CD4-positive, alpha-beta T cell (primary cell): ENCODE data around the gene KYNU. TPM values are rescaled to one million over a fixed set of nuclear protein-coding genes. Genes with fewer than 3 reads are reported as not detected.
A peak's percentile ranks its signal among the peaks of the same experiment; 100 is the strongest.
"Not testable (repeated sequence)": the region's sequence is repeated elsewhere in the genome, so short reads cannot be mapped to it uniquely, and the experiment has no call there.

ENCODE experiments used
- ATAC-seq: fragments of 200-7000 bp; cut with Tn5 transposase; one replicate; pipeline ENCODE4 v1.10.0; 2022; ENCODE audit warnings: mild to moderate bottlenecking; ENCODE audit not compliant: poor library complexity
- CTCF ChIA-PET: fragments of 350-600 bp; sonication (Branson Sonifier 250); formaldehyde crosslinking; loops from one replicate; lab custom pipeline; 2021; ENCODE audit warnings: antibody characterized with exemption, inconsistent platforms; lab: Charles Lee
- POLR2A ChIA-PET: fragments of 350-600 bp; sonication (Branson Sonifier 250); formaldehyde crosslinking; loops from one replicate; lab custom pipeline; 2021; ENCODE audit warnings: antibody characterized with exemption, inconsistent platforms; lab: Charles Lee
- DNase-seq, 14 experiments: peaks; one replicate each; pipeline ENCODE4 v3.0.0-alpha.2; 2013 to 2020; ENCODE audit warnings: mixed read lengths in 2 of 14
- H3K27ac ChIP-seq, 2 donors: one replicate each; pipeline versions ENCODE4 v1.5.1 to v1.7.0; 2013; ENCODE audit warnings: low read length in 2 of 2, low read depth in 1 of 2, mild to moderate bottlenecking in 1 of 2
- H3K27me3 ChIP-seq, 2 experiments: 1 replicate in 1 of 2; 2 replicates in 1 of 2; pipeline versions ENCODE4 v1.6.1 to v1.7.0; 2013; ENCODE audit warnings: low read length in 2 of 2, control low read depth in 1 of 2, mild to moderate bottlenecking in 1 of 2, moderate library complexity in 1 of 2; ENCODE audit not compliant: insufficient read depth in 2 of 2, control insufficient read depth in 1 of 2
- H3K36me3 ChIP-seq: one replicate; pipeline ENCODE4 v1.6.1; 2013; ENCODE audit warnings: low read length, control low read depth; ENCODE audit not compliant: insufficient read depth
- H3K4me1 ChIP-seq: one replicate; pipeline ENCODE4 v1.6.1; 2013; ENCODE audit warnings: low read length, control low read depth; ENCODE audit not compliant: insufficient read depth
- H3K4me3 ChIP-seq: one replicate; pipeline ENCODE4 v1.5.1; 2013; ENCODE audit warnings: mild to moderate bottlenecking, low read length, moderate library complexity
- H3K9me3 ChIP-seq, 2 experiments: 1 replicate in 1 of 2; 2 replicates in 1 of 2; pipeline versions ENCODE4 v1.6.1 to v1.7.0; 2013; ENCODE audit warnings: low read length in 2 of 2, mild to moderate bottlenecking in 2 of 2, control low read depth in 1 of 2, moderate library complexity in 1 of 2; ENCODE audit not compliant: control insufficient read depth in 1 of 2, insufficient read depth in 1 of 2
- H3K27ac Mint-ChIP-seq: one replicate; pipeline ENCODE4 v1.8.0; 2020; ENCODE audit warnings: mixed read lengths
- H3K27me3 Mint-ChIP-seq: one replicate; pipeline ENCODE4 v1.8.0; 2021; ENCODE audit warnings: mixed read lengths
- H3K36me3 Mint-ChIP-seq: one replicate; pipeline ENCODE4 v1.8.0; 2021; ENCODE audit warnings: low read depth, mixed read lengths
- H3K4me1 Mint-ChIP-seq: one replicate; pipeline ENCODE4 v1.8.0; 2021; ENCODE audit warnings: low read depth, mixed read lengths
- H3K4me3 Mint-ChIP-seq: one replicate; pipeline ENCODE4 v1.8.0; 2020; ENCODE audit warnings: mild to moderate bottlenecking, mixed read lengths
- H3K9me3 Mint-ChIP-seq: one replicate; pipeline ENCODE4 v1.8.0; 2020; ENCODE audit warnings: mixed read lengths
- intact Hi-C, 2 experiments: fragments of 100-400 bp; cut with DNase I in 1 of 2; cut with micrococcal nuclease in 1 of 2; formaldehyde crosslinking; loops; one replicate each; pipeline versions ENCODE4 v1.15.1 to v1.9.0; 2023 to 2025; cut with DNase I, micrococcal nuclease
- total RNA-seq, 174 experiments: library from RNA in 2 of 174; stranded (reverse) in 2 of 174; gene quantifications; one replicate each; pipeline ENCODE4 v1.2.3 and lab custom pipeline; 2021 to 2026
- TF ChIP-seq, protein P1 (sequence below): fragments of 200-600 bp; IDR thresholded peaks from one replicate; pipeline ENCODE4 v1.8.0; 2022; ENCODE audit warnings: antibody characterized with exemption, mild to moderate bottlenecking

KYNU gene
- total RNA-seq, 2 experiments from 2014 or later: 0.38 to 0.50 TPM

GRCh38 chr2:142862847-142863246 lies 14.6 kb upstream of the KYNU start:
- ATAC-seq (no peak), DNase-seq (no peak)
- no peaks in the 10 kb centered on the region for H3K36me3 Mint-ChIP-seq
- CTCF ChIA-PET: no interaction called here
- H3K4me1 Mint-ChIP-seq: no peaks in the 10 kb centered on the region
- H3K27ac ChIP-seq: no peak overlapping the region
- no peaks in the 10 kb centered on the region for H3K27me3 Mint-ChIP-seq
- intact Hi-C loops: no loop called here
- no peaks in the 10 kb centered on the region for H3K9me3 ChIP-seq
- H3K27me3 ChIP-seq: no peaks in the 10 kb centered on the region
- H3K4me3 Mint-ChIP-seq: no peak overlapping the region
- no peaks in the 10 kb centered on the region for H3K9me3 Mint-ChIP-seq
- H3K36me3 ChIP-seq: no peaks in the 10 kb centered on the region
- TF ChIP-seq, protein P1, sequence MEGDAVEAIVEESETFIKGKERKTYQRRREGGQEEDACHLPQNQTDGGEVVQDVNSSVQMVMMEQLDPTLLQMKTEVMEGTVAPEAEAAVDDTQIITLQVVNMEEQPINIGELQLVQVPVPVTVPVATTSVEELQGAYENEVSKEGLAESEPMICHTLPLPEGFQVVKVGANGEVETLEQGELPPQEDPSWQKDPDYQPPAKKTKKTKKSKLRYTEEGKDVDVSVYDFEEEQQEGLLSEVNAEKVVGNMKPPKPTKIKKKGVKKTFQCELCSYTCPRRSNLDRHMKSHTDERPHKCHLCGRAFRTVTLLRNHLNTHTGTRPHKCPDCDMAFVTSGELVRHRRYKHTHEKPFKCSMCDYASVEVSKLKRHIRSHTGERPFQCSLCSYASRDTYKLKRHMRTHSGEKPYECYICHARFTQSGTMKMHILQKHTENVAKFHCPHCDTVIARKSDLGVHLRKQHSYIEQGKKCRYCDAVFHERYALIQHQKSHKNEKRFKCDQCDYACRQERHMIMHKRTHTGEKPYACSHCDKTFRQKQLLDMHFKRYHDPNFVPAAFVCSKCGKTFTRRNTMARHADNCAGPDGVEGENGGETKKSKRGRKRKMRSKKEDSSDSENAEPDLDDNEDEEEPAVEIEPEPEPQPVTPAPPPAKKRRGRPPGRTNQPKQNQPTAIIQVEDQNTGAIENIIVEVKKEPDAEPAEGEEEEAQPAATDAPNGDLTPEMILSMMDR: no peak
- H3K4me1 ChIP-seq: no peaks in the 10 kb centered on the region
- POLR2A ChIA-PET: no interaction called here
- H3K4me3 ChIP-seq: no peak overlapping the region
- no peak overlapping the region for H3K27ac Mint-ChIP-seq

GRCh38 chr2:142863485-142863961 lies 13.9 kb upstream of the KYNU start:
- Histone ChIP-seq H3K36me3 (no peaks in the 10 kb centered on the region), H3K27ac (no peak overlapping the region), H3K27me3 (peaks cover 0 to 2% of the 10 kb centered on the region in 2 experiments), H3K9me3 (no peaks in the 10 kb centered on the region), H3K4me1 (no peaks in the 10 kb centered on the region), H3K4me3 (no peak overlapping the region)
- POLR2A ChIA-PET: no interaction called here
- no peak overlapping the region for H3K4me3 Mint-ChIP-seq
- no peaks in the 10 kb centered on the region for H3K27me3 Mint-ChIP-seq
- TF ChIP-seq, protein P1: no peak
- no peaks in the 10 kb centered on the region for H3K4me1 Mint-ChIP-seq
- intact Hi-C loops: no loop called here
- H3K36me3 Mint-ChIP-seq: no peaks in the 10 kb centered on the region
- no peaks in the 10 kb centered on the region for H3K9me3 Mint-ChIP-seq
- no peak for ATAC-seq
- no peak overlapping the region for H3K27ac Mint-ChIP-seq
- CTCF ChIA-PET: no interaction called here
- DNase-seq: no peak

DNA sequence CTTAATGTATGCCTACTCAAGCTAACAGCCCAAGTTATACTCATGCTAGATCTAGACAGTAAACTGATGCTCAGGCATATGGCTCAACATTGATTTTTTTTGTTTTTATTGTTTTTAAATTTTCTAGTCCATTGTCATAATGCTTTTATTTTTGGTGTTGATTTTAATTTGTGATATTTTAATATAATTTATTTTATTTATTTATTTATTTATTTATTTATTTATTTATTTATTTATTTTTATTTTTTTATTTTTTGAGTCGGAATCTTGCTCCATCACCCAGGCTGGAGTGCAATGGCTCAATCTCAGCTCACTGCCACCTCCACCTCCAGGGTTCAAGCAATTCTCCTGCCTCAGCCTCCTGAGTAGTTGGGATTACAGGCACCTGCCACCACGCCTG lies 12.9 kb upstream of the KYNU start:
- CTCF ChIA-PET, H3K9me3 Mint-ChIP-seq, DNase-seq, H3K27ac ChIP-seq, H3K27ac Mint-ChIP-seq, H3K27me3 Mint-ChIP-seq, H3K27me3 ChIP-seq, H3K4me3 Mint-ChIP-seq, H3K36me3 Mint-ChIP-seq, H3K4me1 Mint-ChIP-seq, H3K4me1 ChIP-seq, ATAC-seq, intact Hi-C loops, H3K36me3 ChIP-seq, POLR2A ChIA-PET, H3K9me3 ChIP-seq, H3K4me3 ChIP-seq: not testable (repeated sequence)

- Mint-ChIP-seq H3K36me3 (no peaks in the 10 kb centered on the region), H3K27me3 (no peaks in the 10 kb centered on the region), H3K4me1 (no peaks in the 10 kb centered on the region), H3K9me3 (no peaks in the 10 kb centered on the region), H3K4me3 (no peak overlapping the region), H3K27ac (no peak overlapping the region)
- Histone ChIP-seq H3K4me3 (no peak overlapping the region), H3K27me3 (peaks cover 0 to 2% of the 10 kb centered on the region in 2 experiments), H3K4me1 (no peaks in the 10 kb centered on the region), H3K27ac (no peak overlapping the region), H3K36me3 (no peaks in the 10 kb centered on the region), H3K9me3 (no peaks in the 10 kb centered on the region)
- intact Hi-C loops: no loop called here
- ChIA-PET POLR2A (no interaction called here), CTCF (no interaction called here)
- ATAC-seq (no peak), DNase-seq (peak in 3 of 14 experiments; percentile 21 to 29 (median 22))
- TF ChIP-seq, protein P1: no peak
Measured at GRCh38 chr2:142865924-142866323, 11.5 kb upstream of the KYNU start.
